HG03457 (cell line): ENCODE measurements around the gene LPP.

Experiments used
- ATAC-seq: cut with Tn5 transposase; IDR thresholded peaks from one replicate; pipeline ENCODE4 v1.9.1; 2021; ENCODE audit warnings: moderate number of reproducible peaks; ENCODE audit not compliant: unreplicated experiment

The LPP gene

GRCh38 chr3:188925376-188925775 lies 771.4 kb downstream of the LPP start:
- no peak for ATAC-seq

- ATAC-seq = no peak
These were observed 772.2 kb downstream of the LPP start for GRCh38 chr3:188926111-188926510.

GRCh38 chr3:188926741-188927511 lies 773.0 kb downstream of the LPP start:
- no peak for ATAC-seq

DNA sequence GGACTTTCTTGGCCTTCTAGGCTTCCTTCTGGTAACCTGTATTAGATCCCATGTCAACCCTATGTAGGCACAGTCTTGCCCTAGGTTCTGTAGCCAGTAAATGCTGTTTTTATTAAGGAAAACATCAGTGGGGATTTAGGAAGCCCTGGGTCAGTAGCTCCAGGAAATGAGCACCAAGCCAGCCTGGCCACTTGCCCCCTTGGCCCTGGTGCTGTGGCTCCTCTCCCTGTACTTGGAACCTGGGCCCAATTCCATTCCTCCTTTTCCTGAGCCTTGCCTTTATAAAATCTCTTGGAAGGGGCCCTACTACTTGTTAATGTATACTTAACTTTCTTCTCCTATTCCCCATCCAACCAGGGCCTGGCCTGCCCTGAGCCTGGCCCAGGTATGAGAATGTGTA lies 774.0 kb downstream of the LPP start:
- no peak for ATAC-seq

DNA sequence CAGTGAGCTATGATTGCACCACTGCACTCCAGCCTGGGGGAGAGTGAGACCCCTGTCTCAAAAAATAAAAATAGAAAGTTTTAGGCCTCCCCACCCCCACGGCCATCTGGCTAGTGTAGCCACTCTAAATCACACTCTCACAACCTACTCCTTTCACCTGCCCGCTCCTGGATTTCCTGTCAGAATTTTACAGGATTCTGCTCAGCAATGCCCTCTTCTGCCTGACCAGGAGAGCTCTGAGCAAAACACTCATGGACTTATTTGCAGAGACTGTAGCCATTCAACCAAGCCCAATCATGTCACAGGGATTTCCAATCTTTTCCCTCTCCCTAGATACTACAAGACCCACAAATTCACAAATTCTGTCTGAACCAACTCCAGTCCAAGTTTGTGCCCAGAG lies 775.2 kb downstream of the LPP start:
- ATAC-seq = no peak

DNA sequence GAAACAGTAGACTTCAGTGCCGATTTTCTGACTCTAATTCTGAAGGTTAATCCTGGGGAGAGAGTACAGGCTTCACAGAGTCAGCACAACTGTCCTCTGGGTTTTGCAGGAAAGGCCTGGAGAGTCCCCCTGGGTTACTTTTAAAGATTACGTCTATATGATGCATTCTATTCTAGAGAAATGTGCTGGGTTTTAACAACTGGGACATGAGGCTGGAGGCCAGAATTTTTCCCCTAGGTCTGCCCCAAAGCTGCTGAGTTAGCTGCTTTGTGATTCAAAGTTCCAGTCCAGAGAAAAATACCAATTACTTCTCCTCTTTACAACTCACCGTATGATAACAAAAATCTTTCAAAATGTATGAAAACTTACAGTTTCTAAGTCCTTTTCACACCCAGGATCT lies 777.1 kb downstream of the LPP start:
- no peak for ATAC-seq

DNA sequence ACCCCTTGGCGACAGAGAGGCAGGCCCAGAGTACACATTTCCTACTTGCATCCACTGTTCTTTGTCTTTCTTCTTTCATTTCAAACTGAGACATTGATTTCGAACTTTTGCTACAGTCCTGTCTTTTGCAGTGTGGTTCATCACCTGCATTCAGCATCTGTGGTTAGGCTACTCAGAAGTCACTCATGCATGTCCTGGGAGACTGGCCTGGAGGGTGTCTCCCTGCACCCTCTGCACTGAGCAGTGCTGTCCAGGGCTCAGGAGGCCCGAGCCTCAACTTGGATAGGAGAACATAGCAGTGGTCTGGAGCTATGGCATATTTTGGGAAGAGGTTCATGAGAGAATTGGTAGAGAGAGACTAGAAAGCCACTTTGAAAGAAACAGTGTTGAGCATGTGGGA lies 777.6 kb downstream of the LPP start:
- no peak for ATAC-seq

DNA sequence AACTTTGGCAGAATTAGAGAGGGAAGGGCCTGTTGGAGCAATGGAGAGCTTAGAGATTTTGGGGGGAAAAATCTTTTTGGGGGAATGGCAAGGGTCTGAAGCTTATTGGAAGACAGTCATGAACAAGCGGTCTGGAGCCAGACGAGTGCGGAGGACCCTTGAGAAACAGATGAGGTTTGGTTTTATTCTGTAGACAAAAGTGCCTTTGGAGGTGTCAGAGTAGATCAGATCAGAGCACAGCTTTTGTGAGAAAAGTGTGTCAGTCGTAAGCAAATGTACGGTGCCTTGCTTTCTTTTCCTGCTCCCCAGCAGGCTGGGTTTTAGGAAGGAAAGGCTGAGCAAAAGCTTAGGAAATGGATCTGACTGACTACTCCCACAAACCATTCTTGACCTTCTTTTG lies 781.0 kb downstream of the LPP start:
- ATAC-seq = no peak

GRCh38 chr3:188936597-188937107 lies 782.7 kb downstream of the LPP start:
- no peak for ATAC-seq

DNA sequence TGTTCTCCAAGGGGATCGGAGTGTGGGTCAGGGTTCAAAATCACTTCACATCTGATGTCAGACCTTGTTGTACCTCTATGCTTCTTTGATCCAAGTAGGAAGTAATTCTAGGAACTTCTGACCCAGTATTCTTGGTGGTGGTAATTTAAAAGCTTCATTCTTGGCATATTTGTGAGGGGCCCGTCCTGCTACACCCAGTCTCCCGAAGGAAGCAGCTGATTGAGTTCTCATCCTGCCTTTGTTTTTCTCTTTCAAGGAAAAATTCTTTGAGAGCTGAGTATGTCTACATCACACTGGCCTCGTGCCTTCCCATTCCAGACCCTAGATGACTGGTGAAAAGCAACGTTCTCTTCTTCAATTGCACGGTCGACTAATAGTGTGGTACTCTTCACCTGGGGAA lies 783.4 kb downstream of the LPP start:
- no peak for ATAC-seq

DNA sequence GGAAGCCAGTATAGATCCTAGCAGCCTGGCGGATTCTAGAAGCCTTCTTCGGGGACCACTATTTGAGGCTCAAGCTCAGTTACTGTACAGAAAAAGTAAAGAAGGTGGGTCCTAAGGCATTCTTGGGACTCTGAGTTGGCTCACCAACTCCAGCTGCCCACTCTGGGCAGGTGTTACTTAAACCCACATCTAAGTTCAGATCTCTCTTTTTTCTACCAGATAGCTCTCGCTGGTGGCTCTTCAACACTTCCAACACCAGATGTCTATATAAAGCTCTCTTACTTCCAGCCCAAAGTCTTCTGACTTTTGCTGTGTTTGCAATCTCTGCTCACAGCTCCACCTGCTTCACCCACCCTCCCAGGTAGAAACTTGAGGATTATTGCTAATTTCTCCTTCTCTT lies 785.0 kb downstream of the LPP start:
- ATAC-seq = no peak

DNA sequence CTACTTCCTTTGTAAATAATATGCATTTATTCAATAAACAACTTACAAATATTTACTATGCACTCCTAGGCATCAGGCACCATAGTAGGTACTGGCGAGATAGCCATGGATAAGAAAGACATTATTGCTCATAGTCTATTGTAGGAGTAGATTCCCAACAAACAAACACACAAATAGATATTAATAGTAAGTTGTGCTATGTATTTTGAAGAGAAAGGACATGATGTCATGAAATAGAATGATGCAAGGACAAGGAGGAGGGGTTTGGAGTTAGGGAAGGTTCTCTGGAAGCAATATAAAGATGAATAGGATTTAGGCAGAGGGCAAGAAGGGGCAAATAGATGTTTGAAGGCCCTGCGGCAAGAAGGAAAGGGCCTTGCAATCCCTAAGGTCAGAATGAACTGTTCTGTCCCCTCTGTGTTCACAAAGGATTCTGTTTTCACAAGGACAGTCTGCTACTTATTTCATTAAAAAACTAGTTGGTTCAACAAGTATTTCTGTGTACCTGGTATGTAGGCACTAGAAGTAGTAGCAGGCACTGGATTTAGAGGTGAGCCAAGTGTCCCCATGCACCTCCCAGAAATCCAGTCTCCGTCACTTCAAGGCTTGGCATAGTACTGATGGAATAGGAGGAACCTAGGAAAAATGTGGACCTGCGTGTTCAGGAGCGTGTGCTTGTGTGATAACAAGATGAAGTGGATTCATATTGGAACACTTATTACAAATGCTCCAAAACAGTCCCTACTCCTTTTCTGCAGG lies 786.0 kb downstream of the LPP start:
- no peak for ATAC-seq
